Measurements from ENCODE around the gene IGF2R. TPM values are rescaled to one million over a fixed set of nuclear protein-coding genes. Genes with fewer than 3 reads are reported as not detected.

Gene IGF2R
- total RNA-seq, 1 experiment from 2014 or later: 92.2 TPM

DNA sequence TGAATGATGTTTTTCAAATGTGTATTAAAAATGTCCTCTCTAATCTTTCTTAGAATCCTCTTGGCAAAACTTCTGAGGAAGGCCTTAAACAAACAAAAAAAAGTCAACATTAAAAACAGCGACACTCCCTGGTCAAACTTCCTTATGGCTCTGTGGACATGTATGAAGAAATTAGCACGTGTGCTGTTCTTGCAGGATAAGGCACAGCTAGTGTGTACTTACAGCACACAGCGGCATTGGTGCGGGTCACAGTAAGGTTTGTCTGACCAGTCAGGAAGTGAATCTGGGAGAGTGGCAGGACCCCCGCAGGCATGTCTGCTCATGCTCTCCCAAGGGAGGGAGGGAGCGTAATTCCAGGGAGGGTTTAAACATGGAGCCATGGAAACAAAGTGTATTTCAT is 191.6 kb downstream of the IGF2R start:
- intact Hi-C loops (cut with micrococcal nuclease; ENCODE audit: unreplicated experiment): no loop called here
- Mint-ChIP-seq H3K4me3 (ENCODE audit: unreplicated experiment) (no peak overlapping the region), H3K9me3 (ENCODE audit: unreplicated experiment) (peaks cover 8% of the 10 kb centered on the region), H3K27ac (ENCODE audit: unreplicated experiment) (peak overlapping the region; percentile 47), H3K4me1 (ENCODE audit: low read depth, unreplicated experiment) (peaks cover 14% of the 10 kb centered on the region), H3K27me3 (ENCODE audit: insufficient read depth, unreplicated experiment) (no peaks in the 10 kb centered on the region), H3K36me3 (ENCODE audit: insufficient read depth, unreplicated experiment) (no peaks in the 10 kb centered on the region)
- Histone ChIP-seq H3K27me3 (replicated peaks; ENCODE audit: control insufficient read depth, insufficient read depth, low read length) (no peaks in the 10 kb centered on the region), H3K4me3 (ENCODE audit: low read depth, low read length) (no peak overlapping the region), H3K36me3 (ENCODE audit: control insufficient read depth, insufficient read depth, low read length) (no peaks in the 10 kb centered on the region), H3K4me1 (peaks cover 6% of the 10 kb centered on the region), H3K9me3 (no peaks in the 10 kb centered on the region)
- ChIA-PET CTCF (no interaction called here), POLR2A (no interaction called here)
- BruUV-seq (replicated peaks): no TSS peak
- no peak for DNase-seq
- TF ChIP-seq, protein P1, sequence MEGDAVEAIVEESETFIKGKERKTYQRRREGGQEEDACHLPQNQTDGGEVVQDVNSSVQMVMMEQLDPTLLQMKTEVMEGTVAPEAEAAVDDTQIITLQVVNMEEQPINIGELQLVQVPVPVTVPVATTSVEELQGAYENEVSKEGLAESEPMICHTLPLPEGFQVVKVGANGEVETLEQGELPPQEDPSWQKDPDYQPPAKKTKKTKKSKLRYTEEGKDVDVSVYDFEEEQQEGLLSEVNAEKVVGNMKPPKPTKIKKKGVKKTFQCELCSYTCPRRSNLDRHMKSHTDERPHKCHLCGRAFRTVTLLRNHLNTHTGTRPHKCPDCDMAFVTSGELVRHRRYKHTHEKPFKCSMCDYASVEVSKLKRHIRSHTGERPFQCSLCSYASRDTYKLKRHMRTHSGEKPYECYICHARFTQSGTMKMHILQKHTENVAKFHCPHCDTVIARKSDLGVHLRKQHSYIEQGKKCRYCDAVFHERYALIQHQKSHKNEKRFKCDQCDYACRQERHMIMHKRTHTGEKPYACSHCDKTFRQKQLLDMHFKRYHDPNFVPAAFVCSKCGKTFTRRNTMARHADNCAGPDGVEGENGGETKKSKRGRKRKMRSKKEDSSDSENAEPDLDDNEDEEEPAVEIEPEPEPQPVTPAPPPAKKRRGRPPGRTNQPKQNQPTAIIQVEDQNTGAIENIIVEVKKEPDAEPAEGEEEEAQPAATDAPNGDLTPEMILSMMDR (IDR thresholded peaks at IDR 0.05; ENCODE audit: insufficient read depth in 1 of 2, low read depth in 1 of 2, low read length in 1 of 2, severe bottlenecking in 1 of 2, unreplicated experiment in 1 of 2): no peak

Other genes with a start within 250 kb of the IGF2R start
- 109 and 114 TPM in 2 replicates for gene WTAP, start 241.6 kb upstream of the IGF2R start, total RNA-seq (2022)
- 122 and 131 TPM in 2 replicates for gene ACAT2, start 207.0 kb upstream of the IGF2R start, total RNA-seq (2022)
- 286 and 333 TPM in 2 replicates for gene TCP1, start 179.5 kb upstream of the IGF2R start, total RNA-seq (2022)
- gene MRPL18, start 178.6 kb upstream of the IGF2R start, total RNA-seq (2022): 71.1 and 81.0 TPM in 2 replicates
- 0.26 and 0.32 TPM in 2 replicates for gene PNLDC1, start 168.8 kb upstream of the IGF2R start, total RNA-seq (2022)
- not detected in 2 replicates for gene MAS1, start 78.1 kb upstream of the IGF2R start, total RNA-seq (2022)
- 1.5 and 2.0 TPM in 2 replicates for gene SLC22A1, start 152.7 kb downstream of the IGF2R start, total RNA-seq (2022)